HG03175 (cell line): ENCODE measurements around the gene ZC3H8.
"Not testable (repeated sequence)": the region's sequence is repeated elsewhere in the genome, so short reads cannot be mapped to it uniquely, and the experiment has no call there.

Experiments
- ATAC-seq: cut with Tn5 transposase; IDR thresholded peaks from one replicate; pipeline ENCODE4 v1.9.1; 2021; ENCODE audit warnings: mild to moderate bottlenecking, moderate library complexity; ENCODE audit not compliant: unreplicated experiment

The ZC3H8 gene

GRCh38 chr2:112260295-112260625 is 5.4 kb upstream of the ZC3H8 start:
- ATAC-seq, result no peak

- no peak for ATAC-seq
Measured at GRCh38 chr2:112259509-112260294, 4.9 kb upstream of the ZC3H8 start.

GRCh38 chr2:112257575-112257974 is 2.7 kb upstream of the ZC3H8 start:
- no peak for ATAC-seq

- no peak for ATAC-seq
Measured at GRCh38 chr2:112256654-112257053, 1.8 kb upstream of the ZC3H8 start.

GRCh38 chr2:112255875-112256274 is 1.0 kb upstream of the ZC3H8 start:
- ATAC-seq, result no peak

- no peak for ATAC-seq
Measured at GRCh38 chr2:112253261-112253815, 1.5 kb downstream of the ZC3H8 start.

GRCh38 chr2:112251271-112251670 is 3.6 kb downstream of the ZC3H8 start:
- ATAC-seq, result no peak

- no peak for ATAC-seq
Measured at GRCh38 chr2:112244854-112245253, 10.0 kb downstream of the ZC3H8 start.

GRCh38 chr2:112243233-112243632 is 11.6 kb downstream of the ZC3H8 start:
- no peak for ATAC-seq

- no peak for ATAC-seq
Measured at GRCh38 chr2:112242384-112242783, 12.5 kb downstream of the ZC3H8 start.

GRCh38 chr2:112239862-112240261 is 15.0 kb downstream of the ZC3H8 start:
- no peak for ATAC-seq

- ATAC-seq, result no peak
Measured at GRCh38 chr2:112230371-112230770, 24.5 kb downstream of the ZC3H8 start.

GRCh38 chr2:112229348-112229747 is 25.5 kb downstream of the ZC3H8 start:
- no peak for ATAC-seq

GRCh38 chr2:112220831-112221230 is 34.0 kb downstream of the ZC3H8 start:
- ATAC-seq, result no peak

GRCh38 chr2:112220186-112220585 is 34.7 kb downstream of the ZC3H8 start:
- ATAC-seq, result no peak

- no peak for ATAC-seq
Measured at GRCh38 chr2:112217854-112218253, 37.0 kb downstream of the ZC3H8 start.

GRCh38 chr2:112216167-112216566 is 38.7 kb downstream of the ZC3H8 start:
- no peak for ATAC-seq

- ATAC-seq, result not testable (repeated sequence)
Measured at GRCh38 chr2:112207905-112208304, 46.9 kb downstream of the ZC3H8 start.

- ATAC-seq, result no peak
Measured at GRCh38 chr2:112204411-112204810, 50.4 kb downstream of the ZC3H8 start.

GRCh38 chr2:112201696-112202430 is 53.0 kb downstream of the ZC3H8 start:
- ATAC-seq, result no peak

GRCh38 chr2:112199188-112199587 is 55.7 kb downstream of the ZC3H8 start:
- no peak for ATAC-seq

- ATAC-seq, result no peak
Measured at GRCh38 chr2:112198780-112199179, 56.1 kb downstream of the ZC3H8 start.
